NOMO-1 treated with dmso at 0.1 percent for 144 hours (cell line): ENCODE measurements around the gene LGR4.
"Not testable (repeated sequence)": the region's sequence is repeated elsewhere in the genome, so short reads cannot be mapped to it uniquely, and the experiment has no call there.

ENCODE experiments used
- DNase-seq: peaks from one replicate; lab custom pipeline; 2025; ENCODE audit not compliant: unreplicated experiment; lab: John Stamatoyannopoulos, UW

Gene LGR4

DNA sequence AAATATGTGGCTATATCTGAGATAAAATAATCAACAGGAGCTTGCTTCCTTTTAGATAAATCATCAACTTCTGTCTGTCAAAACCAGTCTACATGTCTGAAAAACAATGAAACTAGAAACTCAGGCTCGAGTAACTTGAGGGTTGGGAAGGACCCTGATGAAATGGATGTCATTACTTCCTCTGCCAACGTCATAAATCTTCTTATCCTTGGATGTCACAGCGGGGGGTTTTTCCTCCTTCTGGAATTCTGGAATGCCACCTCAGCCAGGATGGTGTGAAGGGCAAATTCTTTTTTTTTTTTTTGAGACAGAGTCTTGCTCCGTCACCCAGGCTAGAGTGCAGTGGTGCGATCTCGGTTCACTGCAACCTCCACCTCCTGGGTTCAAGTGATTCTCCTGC, 13.4 kb downstream of the LGR4 start:
- DNase-seq: no peak

DNA sequence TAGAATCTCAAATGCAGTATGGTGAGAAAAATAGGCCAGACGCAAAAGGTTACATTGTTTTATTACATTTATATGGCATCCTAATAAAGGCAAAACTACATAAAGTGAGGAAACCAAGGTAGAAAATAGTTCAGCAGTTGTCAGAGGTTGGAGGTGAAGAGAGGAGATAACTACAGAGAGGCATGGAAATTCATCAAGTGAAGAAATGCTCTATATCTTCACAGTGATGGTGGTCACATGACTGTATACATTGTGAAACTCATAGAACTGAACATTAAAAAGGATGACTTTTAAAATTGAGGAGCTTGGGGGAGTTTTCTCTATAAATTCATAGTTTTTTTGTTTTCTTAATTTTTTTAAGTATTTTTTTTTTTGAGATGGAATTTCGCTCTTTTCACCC, 14.4 kb downstream of the LGR4 start:
- DNase-seq: no peak

DNA sequence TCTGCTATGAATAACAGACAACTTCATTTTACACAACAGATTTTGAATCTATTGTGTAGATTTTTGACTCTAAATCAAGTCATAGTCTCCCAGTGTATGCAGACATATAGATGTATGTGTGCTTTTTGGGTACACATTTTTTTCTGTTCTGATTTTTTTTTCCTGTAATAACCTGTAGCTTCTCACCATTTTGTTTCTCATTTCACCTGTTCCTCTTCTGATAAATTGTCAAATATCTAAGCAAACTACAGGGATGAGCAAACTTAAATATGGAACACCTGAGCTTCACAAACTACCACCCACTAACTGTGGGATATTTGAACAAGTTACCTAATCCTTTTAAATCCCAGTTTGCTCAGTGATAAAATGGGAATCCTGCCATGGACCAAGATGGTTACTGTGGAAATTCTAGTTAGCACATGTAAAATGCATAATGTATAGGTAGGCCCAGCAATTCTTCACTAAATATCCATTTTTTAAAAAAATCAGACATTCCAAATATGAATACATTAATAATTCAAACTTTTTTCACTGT, 15.7 kb downstream of the LGR4 start:
- DNase-seq: no peak

- no peak for DNase-seq
These were observed 16.3 kb downstream of the LGR4 start for GRCh38 chr11:27456140-27456794.

DNA sequence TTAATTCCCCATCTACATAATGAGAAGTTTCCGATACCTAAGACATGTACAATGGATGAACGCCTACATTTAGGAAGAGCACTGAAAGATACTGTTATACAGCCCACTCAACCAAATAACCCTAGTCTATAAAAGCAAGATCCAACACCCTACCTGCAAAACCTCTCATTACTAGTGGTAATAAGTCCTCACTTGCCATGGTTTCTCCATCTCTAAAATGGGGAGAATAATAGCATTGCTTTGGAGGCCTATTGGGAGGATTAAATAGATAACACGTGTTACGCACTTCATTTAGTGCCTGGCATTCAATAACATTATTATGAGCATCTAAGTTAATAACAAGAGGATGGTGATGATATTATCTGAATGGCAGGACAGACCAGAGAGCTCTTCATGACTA, 16.9 kb downstream of the LGR4 start:
- DNase-seq: no peak

DNA sequence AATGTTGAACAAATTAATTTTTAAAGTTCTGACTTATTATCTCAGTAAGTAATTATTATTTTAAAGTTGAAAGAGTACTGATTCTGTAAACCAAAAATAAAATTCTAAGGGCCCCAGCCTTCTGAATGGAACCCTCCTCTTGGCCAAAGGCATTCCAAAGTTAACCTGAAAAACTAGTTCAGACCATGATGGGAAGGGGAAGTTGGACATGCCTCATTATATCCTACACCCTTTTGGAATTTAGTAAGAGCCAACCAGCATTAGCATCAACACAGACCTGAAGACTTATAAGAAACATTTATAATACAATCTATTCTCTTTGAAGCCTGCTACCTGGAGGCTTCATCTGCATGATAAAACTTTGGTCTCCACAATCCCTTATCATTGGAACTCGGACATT, 18.9 kb downstream of the LGR4 start:
- DNase-seq: no peak

DNA sequence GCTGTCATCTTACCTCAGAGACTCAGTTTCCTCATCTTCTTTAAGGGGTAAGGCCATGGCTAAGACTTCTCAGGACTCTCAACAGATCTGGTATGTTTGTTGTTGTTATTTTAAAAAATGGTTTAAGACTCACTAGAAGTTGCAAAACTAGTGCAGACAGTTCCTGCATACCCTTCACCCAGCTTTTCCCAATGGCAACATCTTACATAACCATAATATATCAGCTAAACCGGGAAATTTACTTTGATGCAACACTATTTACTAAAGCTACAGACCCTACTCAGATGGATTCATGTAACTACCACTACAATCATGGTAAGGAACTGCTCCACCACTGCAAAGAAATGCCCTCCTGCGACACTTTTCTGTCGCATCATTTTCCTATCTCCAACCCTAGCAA, 20.4 kb downstream of the LGR4 start:
- no peak for DNase-seq

GRCh38 chr11:27451244-27451965, 21.2 kb downstream of the LGR4 start:
- DNase-seq: no peak

DNA sequence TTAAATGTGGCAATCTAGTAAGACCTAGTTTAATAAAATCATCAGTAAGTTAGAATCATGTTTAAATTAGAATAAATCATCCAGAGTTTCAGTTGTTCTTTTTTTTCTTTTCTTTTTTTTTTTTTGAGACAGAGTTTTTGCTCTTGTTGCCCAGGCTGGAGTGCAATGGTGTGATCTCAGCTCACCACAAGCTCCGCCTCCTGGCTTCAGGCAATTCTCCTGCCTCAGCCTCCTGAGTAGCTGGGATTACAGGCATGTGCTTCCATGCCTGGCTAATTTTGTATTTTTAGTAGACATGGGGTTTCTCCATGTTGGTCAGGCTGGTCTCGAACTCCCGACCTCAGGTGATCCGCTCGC, 24.4 kb downstream of the LGR4 start:
- not testable (repeated sequence) for DNase-seq

- DNase-seq: no peak
These were observed 25.1 kb downstream of the LGR4 start for GRCh38 chr11:27447288-27448183.

DNA sequence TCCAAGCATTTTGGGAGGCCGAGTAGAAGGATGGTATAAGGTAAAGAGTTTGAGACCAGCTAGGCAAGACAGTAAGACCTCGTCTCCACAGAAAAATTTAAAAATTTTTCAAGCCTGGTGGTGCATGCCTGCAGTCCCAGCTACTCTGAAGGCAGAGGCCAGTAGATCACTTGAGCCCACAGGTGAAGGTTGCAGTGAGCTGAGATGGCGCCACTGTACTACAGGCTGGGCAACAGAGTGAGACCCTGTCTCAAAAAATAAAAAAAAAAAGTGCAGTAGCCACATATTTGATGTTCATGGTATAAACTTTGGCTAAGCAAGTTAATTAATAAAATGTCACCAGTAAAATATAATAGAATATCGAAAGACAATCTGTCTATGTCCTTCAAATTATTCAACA, 27.0 kb downstream of the LGR4 start:
- no peak for DNase-seq

GRCh38 chr11:27444801-27445215, 27.8 kb downstream of the LGR4 start:
- no peak for DNase-seq

DNA sequence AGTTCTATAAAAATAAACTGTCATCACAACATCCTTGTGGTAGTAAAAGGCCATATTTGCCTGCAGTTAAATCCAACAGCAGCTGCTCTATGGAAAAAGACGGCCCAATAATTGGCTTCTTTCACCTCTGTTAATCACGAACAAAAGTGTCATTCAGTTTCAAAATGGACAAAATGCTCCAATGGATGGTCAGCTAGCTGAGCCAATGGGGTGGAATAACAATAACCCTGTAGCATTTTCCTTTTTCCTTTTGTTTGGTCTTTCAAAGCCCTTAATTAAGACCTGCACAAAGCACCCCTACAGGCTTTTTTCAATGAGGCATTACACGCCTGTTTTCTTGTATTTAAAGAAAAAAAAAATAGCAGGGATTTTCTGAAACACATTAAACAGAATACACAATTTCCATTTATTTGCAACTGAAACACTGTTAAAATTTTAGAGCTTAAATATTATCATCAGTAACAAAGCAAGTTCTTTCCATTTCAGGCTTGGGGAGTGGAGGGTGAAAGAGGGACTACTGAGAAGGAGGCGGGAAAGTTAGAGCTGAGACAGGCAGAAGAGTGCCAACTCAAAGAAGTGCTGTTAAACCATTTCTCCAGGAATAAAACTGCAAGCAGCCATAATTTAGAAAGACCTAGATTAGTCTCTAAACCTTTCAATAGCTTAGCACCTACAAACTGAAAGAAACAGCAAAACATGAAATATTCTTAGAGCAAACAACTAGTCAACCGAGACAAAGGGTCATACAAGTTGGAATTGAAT, 28.7 kb downstream of the LGR4 start:
- no peak for DNase-seq

DNA sequence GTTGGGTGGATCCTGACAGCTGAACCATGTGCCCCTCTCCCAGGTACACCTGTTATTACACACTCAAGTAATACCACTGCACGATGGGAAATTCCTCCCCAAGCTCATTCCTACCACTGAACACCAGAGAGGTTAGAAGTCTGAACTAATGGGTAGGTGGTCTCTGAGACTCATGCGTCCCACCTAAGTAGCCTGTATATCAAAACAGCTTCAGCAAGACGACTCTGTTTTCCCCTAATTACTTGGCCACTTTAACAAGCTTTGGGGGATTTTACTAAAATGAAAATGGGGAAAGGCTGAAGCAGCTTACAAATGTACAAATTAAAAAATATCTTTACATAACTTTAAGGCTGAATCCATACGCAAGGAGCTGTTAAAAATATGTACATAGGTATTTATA, 29.4 kb downstream of the LGR4 start:
- DNase-seq: no peak

DNA sequence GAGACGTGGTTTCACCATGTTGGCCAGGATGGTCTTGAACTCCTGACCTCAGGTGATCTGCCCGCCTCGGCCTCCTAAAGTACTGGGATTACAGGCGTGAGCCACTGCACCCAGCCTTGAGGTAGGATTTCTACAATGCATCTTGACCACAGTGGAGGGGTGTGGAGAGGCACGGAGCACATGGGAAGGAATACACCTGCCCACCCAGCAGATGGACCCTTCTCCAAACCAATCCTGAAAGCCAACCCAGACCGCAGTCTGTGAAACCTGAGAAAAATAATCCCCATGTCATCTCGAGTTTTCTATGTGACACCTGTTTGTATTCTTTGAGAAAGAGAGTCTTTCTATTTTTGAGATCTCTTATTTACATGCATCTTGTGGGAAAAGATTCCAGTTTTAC, 32.5 kb downstream of the LGR4 start:
- DNase-seq: no peak

GRCh38 chr11:27438595-27438981, 34.0 kb downstream of the LGR4 start:
- DNase-seq: no peak

DNA sequence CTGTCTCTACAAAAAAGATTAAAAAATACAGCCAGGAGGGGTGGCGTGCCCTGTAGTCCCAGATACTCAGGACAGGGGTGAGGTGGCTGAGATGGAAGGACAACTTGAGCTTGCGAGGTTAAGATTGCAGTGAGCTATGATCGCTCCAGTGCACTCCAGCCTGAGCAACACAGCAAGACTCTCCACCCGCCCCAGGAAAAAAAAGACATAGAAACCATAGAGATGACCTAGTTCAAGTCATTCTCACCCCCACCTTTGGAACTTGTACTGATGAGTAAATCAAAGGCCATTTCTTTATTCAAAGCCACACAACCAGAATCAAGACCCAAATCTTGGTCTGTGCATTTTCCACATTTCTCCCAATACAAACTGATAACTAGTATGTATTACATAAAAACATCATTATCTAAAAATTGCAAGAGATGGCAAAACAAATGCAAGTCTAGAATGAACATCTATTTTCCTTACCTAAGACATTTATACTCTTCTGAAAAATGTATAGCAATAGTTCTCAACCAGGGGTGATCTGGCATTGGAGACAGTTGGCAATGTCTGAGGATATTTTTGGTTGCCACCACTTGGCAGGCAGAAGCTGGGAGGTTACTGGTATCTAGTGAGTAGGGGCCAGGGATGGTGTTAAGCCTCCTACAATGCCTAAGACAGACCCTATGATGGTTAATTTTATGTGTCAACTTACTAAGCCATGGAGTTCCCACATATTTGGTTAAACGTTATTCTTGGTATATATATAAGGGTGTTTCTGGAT, 34.6 kb downstream of the LGR4 start:
- DNase-seq: no peak

DNA sequence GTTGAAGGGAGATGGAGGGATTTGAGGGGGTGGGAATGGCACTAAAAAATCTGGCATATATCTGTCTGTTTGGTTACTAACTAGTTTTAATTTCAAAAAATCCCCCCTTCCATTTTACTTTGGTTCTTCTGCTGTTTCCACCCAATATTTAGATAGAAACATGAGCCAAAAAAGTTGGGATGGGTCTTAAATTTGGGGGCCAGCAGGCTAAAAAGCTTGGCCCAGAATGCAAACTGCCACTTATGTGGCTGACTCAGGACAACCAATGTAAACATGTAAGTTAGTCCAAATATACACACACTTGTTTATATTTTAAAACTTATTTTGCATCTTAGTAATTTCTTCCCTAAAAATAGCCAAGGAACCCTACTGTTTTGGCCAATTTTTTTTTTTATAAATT, 35.7 kb downstream of the LGR4 start:
- DNase-seq: no peak

DNA sequence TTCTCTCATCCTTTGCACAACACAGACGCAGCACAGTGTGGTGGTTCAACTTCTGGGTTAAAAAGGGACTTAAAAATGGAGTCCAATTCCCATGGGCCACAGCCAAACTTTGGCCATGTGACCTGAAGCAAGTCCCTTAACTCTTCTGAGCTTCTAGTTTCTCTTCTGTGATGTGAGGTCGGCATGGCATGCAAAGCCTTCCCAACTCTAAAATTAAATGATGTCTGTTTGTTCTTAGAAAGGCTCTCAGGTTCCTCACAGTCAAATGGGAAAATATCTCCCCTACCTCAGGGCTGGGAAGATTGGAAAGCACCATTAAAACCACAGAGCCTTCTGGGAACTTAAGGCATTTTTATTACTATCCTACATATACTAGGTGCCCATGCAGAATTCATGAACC, 38.8 kb downstream of the LGR4 start:
- DNase-seq: no peak

DNA sequence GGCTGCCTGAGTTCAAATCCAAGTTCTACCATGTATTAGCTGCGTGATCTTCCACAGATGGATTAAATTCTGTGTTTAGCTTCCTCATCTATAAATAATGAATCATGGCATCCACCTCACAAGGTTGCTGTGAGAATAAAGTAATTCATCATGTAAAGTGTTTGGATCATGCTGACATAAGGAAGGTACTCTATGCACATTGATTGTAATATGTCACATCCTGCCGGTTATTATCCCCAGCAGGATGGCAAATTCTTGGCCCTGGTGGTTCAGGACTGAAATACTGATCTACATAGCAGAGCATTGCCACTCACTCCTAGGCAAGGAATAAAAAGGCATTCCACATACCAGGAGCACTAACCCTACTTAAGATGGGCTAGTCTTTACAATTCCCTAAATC, 40.8 kb downstream of the LGR4 start:
- DNase-seq: no peak
